Esophagus muscularis mucosa (tissue), 4 donors: Measurements from ENCODE around the gene L3MBTL4.

ENCODE experiments used
- EP300 ChIP-seq: sonication (generic); formaldehyde crosslinking; IDR thresholded peaks from one replicate; pipeline ENCODE4 v1.6.1; 2017; ENCODE audit warnings: antibody characterized with exemption
- POLR2A ChIP-seq: fragments of 450-650 bp; IDR thresholded peaks from one replicate; pipeline ENCODE4 v1.6.1; 2017; ENCODE audit warnings: antibody characterized with exemption, moderate library complexity, mild to moderate bottlenecking, low read depth
- POLR2AphosphoS5 ChIP-seq, 2 donors: sonication (generic); formaldehyde crosslinking; IDR thresholded peaks; one replicate each; pipeline ENCODE4 v1.6.1; 2017; ENCODE audit warnings: antibody characterized with exemption in 2 of 2
- TF ChIP-seq, protein P1 (sequence below), 3 experiments: fragments of 200-600 bp in 2 of 3; fragments of 450-650 bp in 1 of 3; sonication (generic) in 2 of 3; IDR thresholded peaks; one replicate each; pipeline ENCODE4 v1.5.1; 2017 to 2019; ENCODE audit warnings: antibody characterized with exemption in 3 of 3, mild to moderate bottlenecking in 2 of 3, moderate library complexity in 1 of 3

DNA sequence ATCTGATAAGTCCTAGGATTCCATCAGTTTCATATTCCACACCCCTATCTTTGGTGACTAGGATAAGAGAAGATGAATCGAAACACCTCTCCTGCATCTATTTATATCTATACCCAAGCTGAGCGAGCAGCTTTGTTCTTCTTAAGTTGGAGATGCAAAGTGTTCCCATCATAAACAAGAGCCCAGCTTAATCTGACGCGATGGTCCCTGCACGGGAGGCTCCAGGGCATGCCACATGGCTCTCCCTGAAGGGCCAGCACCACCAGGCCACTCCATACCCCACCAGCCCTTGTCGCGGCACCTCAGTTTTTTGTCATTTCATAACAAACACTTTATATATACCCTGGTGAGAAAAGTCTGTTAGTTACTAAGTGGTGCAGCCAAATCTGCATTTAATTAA lies 255.3 kb downstream of the L3MBTL4 start:
- TF ChIP-seq, protein P1, sequence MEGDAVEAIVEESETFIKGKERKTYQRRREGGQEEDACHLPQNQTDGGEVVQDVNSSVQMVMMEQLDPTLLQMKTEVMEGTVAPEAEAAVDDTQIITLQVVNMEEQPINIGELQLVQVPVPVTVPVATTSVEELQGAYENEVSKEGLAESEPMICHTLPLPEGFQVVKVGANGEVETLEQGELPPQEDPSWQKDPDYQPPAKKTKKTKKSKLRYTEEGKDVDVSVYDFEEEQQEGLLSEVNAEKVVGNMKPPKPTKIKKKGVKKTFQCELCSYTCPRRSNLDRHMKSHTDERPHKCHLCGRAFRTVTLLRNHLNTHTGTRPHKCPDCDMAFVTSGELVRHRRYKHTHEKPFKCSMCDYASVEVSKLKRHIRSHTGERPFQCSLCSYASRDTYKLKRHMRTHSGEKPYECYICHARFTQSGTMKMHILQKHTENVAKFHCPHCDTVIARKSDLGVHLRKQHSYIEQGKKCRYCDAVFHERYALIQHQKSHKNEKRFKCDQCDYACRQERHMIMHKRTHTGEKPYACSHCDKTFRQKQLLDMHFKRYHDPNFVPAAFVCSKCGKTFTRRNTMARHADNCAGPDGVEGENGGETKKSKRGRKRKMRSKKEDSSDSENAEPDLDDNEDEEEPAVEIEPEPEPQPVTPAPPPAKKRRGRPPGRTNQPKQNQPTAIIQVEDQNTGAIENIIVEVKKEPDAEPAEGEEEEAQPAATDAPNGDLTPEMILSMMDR (IDR thresholded peaks at IDR 0.05), result no peak
- TF ChIP-seq EP300 (no peak), POLR2A (no peak), POLR2AphosphoS5 (IDR thresholded peaks at IDR 0.05) (no peak)
